MM.1S (cell line): ENCODE results near the gene PSMD12.
"Not testable (repeated sequence)": the region's sequence is repeated elsewhere in the genome, so short reads cannot be mapped to it uniquely, and the experiment has no call there.

Experiments used
- DNase-seq: peaks from one replicate; pipeline ENCODE4 v3.0.0-alpha.2; 2015
- H2AFZ ChIP-seq: fragments of 300-600 bp; sonication (generic); 2 replicates; pipeline ENCODE4 v1.6.0; 2016; ENCODE audit warnings: antibody characterized with exemption, low read length
- H3F3A ChIP-seq: fragments of 300-600 bp; sonication (generic); 2 replicates; pipeline ENCODE4 v1.6.1; 2016; ENCODE audit warnings: mild to moderate bottlenecking, antibody characterized with exemption, low read length, moderate library complexity, mixed read lengths; ENCODE audit not compliant: insufficient read depth
- H3K27ac ChIP-seq: fragments of 300-600 bp; sonication (generic); 2 replicates; pipeline ENCODE4 v1.5.1; 2016; ENCODE audit warnings: mild to moderate bottlenecking, low read length
- H3K27me3 ChIP-seq: fragments of 300-600 bp; sonication (generic); replicated peaks from 2 replicates; pipeline ENCODE4 v1.6.0; 2016; ENCODE audit warnings: low read length; ENCODE audit not compliant: insufficient read depth
- H3K36me3 ChIP-seq: fragments of 300-600 bp; sonication (generic); replicated peaks from 2 replicates; pipeline ENCODE4 v1.6.1; 2016; ENCODE audit warnings: mild to moderate bottlenecking, low read length, mixed read lengths; ENCODE audit not compliant: insufficient read depth
- H3K4me1 ChIP-seq: fragments of 300-600 bp; sonication (generic); 2 replicates; pipeline ENCODE4 v1.6.1; 2016; ENCODE audit warnings: low read length, mixed read lengths
- H3K4me2 ChIP-seq: fragments of 300-600 bp; sonication (generic); 2 replicates; pipeline ENCODE4 v1.6.0; 2016; ENCODE audit warnings: low read depth, low read length
- H3K4me3 ChIP-seq: fragments of 300-600 bp; sonication (generic); 2 replicates; pipeline ENCODE4 v1.5.1; 2016; ENCODE audit warnings: low read length, mixed read lengths
- H3K79me2 ChIP-seq: fragments of 300-600 bp; sonication (generic); 2 replicates; pipeline ENCODE4 v1.6.1; 2016; ENCODE audit warnings: mixed run types, low read length, mixed read lengths
- H3K9ac ChIP-seq: fragments of 300-600 bp; sonication (generic); 2 replicates; pipeline ENCODE4 v1.6.1; 2016; ENCODE audit warnings: low read length, mixed read lengths
- H3K9me2 ChIP-seq: fragments of 300-600 bp; sonication (generic); replicated peaks from 2 replicates; pipeline ENCODE4 v1.6.1; 2016; ENCODE audit warnings: mild to moderate bottlenecking, low read length, mixed read lengths; ENCODE audit not compliant: insufficient read depth
- H3K9me3 ChIP-seq: fragments of 300-600 bp; sonication (generic); replicated peaks from 2 replicates; pipeline ENCODE4 v1.6.1; 2016; ENCODE audit warnings: mild to moderate bottlenecking, low read length, mixed read lengths; ENCODE audit not compliant: insufficient read depth
- H4K20me1 ChIP-seq: fragments of 300-600 bp; sonication (generic); 2 replicates; pipeline ENCODE4 v1.6.1; 2016; ENCODE audit warnings: mild to moderate bottlenecking, low read length, moderate library complexity, mixed read lengths; ENCODE audit not compliant: insufficient read depth
- EZH2 ChIP-seq: fragments of 300-600 bp; sonication (generic); optimal IDR thresholded peaks from 2 replicates; pipeline ENCODE3; 2017; ENCODE audit warnings: low read depth, mild to moderate bottlenecking, antibody characterized with exemption, low read length, mixed read lengths
- EZH2phosphoT487 ChIP-seq: fragments of 300-600 bp; sonication (generic); IDR thresholded peaks from 2 replicates; pipeline ENCODE4 v1.6.1; 2018; ENCODE audit warnings: antibody characterized with exemption, low read length
- TF ChIP-seq, protein P1 (sequence below): fragments of 300-600 bp; sonication (generic); IDR thresholded peaks from 2 replicates; pipeline ENCODE4 v1.5.1; 2016; ENCODE audit warnings: antibody characterized with exemption, low read length, mixed read lengths

PSMD12 gene

DNA sequence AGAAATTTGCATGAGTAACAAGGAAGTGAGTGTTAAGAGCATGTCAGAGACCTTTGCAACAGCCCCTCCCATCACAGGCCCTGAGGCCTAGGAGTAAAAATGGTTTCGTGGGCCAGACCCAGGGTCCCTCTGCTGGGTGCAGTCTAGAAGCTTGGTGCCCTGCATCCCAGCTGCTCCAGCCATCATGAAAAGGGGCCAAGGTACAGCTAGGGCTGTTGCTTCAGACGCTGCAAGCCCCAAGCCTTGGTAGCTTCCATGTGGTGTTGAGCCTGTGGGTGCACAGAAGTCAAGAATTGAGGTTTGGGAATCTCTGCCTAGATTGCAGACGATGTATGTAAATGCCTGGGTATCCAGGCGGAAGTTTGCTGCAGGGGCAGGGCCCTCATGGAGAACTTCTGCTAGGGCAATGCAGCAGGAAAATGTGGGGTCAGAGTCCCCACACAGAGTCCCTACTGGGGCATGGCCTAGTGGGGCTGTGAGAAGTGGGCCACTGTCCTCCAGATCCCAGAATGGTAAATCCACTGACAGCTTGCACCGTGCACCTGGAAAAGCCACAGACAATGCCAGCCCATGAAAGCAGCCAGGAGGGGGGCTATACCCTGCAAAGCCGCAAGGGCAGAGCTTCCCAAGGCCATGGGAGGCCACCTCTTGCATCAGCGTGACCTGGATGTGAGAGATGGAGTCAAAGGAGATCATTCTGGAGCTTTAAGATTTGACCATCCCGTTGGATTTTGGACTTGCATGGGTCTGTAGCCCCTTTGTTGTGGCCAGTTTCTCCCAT is 34.8 kb downstream of the PSMD12 start:
- H3F3A ChIP-seq, H3K9ac ChIP-seq, H3K4me2 ChIP-seq, H3K27ac ChIP-seq, DNase-seq, H3K4me1 ChIP-seq, H3K27me3 ChIP-seq, H4K20me1 ChIP-seq, H2AFZ ChIP-seq, H3K9me3 ChIP-seq, H3K9me2 ChIP-seq, H3K36me3 ChIP-seq, H3K79me2 ChIP-seq, H3K4me3 ChIP-seq: not testable (repeated sequence)

DNA sequence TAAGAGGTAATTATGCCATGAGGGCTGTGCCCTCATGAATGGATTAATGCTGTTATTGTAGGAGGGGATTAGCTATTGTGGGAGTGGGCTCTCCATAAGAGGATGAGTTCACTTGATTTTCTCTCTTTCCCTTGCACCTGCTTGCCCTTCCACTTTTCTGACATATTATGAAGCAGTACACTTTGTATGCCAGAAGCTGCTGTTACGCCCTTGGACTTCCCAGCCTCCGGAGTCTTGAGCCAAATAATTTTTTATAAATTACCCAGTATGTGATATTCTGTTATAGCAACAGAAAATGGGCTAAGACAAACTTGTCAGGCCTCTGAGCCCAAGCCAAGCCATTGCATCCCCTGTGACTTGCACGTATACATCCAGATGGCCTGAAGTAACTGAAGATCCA is 38.4 kb downstream of the PSMD12 start:
- Histone ChIP-seq H3K27me3 (no peaks in the 10 kb centered on the region), H3K36me3 (no peaks in the 10 kb centered on the region), H3K4me3 (no peak overlapping the region), H3K4me2 (no peak overlapping the region), H3K9me3 (no peaks in the 10 kb centered on the region), H3F3A (no peaks in the 10 kb centered on the region), H3K9ac (no peak overlapping the region), H4K20me1 (no peaks in the 10 kb centered on the region), H3K79me2 (no peaks in the 10 kb centered on the region), H2AFZ (no peak overlapping the region), H3K9me2 (no peaks in the 10 kb centered on the region), H3K4me1 (no peaks in the 10 kb centered on the region), H3K27ac (no peak overlapping the region)
- no peak for DNase-seq
- TF ChIP-seq, protein P1, sequence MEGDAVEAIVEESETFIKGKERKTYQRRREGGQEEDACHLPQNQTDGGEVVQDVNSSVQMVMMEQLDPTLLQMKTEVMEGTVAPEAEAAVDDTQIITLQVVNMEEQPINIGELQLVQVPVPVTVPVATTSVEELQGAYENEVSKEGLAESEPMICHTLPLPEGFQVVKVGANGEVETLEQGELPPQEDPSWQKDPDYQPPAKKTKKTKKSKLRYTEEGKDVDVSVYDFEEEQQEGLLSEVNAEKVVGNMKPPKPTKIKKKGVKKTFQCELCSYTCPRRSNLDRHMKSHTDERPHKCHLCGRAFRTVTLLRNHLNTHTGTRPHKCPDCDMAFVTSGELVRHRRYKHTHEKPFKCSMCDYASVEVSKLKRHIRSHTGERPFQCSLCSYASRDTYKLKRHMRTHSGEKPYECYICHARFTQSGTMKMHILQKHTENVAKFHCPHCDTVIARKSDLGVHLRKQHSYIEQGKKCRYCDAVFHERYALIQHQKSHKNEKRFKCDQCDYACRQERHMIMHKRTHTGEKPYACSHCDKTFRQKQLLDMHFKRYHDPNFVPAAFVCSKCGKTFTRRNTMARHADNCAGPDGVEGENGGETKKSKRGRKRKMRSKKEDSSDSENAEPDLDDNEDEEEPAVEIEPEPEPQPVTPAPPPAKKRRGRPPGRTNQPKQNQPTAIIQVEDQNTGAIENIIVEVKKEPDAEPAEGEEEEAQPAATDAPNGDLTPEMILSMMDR, result no peak
- no peak for TF ChIP-seq EZH2
- no peak for TF ChIP-seq EZH2phosphoT487

GRCh38 chr17:67326959-67327745 is 39.2 kb downstream of the PSMD12 start:
- H3K79me2 ChIP-seq, H3K9me3 ChIP-seq, H4K20me1 ChIP-seq, H2AFZ ChIP-seq, H3F3A ChIP-seq, H3K4me1 ChIP-seq, H3K4me3 ChIP-seq, H3K27ac ChIP-seq, H3K36me3 ChIP-seq, H3K9me2 ChIP-seq, H3K9ac ChIP-seq, H3K4me2 ChIP-seq, H3K27me3 ChIP-seq, DNase-seq: not testable (repeated sequence)

- Histone ChIP-seq H3K79me2 (no peaks in the 10 kb centered on the region), H3K27ac (no peak overlapping the region), H3K36me3 (no peaks in the 10 kb centered on the region), H3K9me3 (no peaks in the 10 kb centered on the region), H3K4me2 (no peak overlapping the region), H4K20me1 (no peaks in the 10 kb centered on the region), H3F3A (no peaks in the 10 kb centered on the region), H3K9me2 (no peaks in the 10 kb centered on the region), H2AFZ (no peak overlapping the region), H3K27me3 (no peaks in the 10 kb centered on the region), H3K9ac (no peak overlapping the region), H3K4me1 (no peaks in the 10 kb centered on the region), H3K4me3 (no peak overlapping the region)
- TF ChIP-seq EZH2, result no peak
- TF ChIP-seq, protein P1, result no peak
- no peak for TF ChIP-seq EZH2phosphoT487
- DNase-seq, result no peak
Observed at GRCh38 chr17:67326440-67326839, 39.9 kb downstream of the PSMD12 start.
